ENCODE measurements around the gene SSTR3. TPM values are rescaled to one million over a fixed set of nuclear protein-coding genes. Genes with fewer than 3 reads are reported as not detected.

Gene SSTR3
- total and polyA plus RNA-seq, 4 donors: 0.19 TPM; not detected in 3

DNA sequence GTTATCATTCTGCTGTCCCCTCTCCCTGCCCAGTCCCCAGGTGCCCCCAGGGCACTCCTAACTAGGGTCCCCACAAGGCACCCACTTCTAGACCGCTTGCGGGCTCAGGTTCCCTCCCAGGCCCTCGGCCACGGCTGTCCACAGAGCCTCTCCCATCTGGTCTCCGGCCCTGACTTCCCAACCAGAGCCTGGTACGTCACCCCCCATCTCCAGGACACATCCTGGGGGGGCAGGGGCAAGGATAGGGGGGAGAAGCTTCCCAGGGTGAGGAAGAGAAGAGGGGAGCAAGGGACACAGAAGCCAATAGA, 457 bp downstream of the SSTR3 start:
- H3K4me1 ChIP-seq (ENCODE audit: control insufficient read depth in 4 of 4, insufficient read depth in 4 of 4, low read length in 3 of 4): peaks cover 0 to 2% (median 1%) of the 10 kb centered on the region in 4 donors
- 80% methylated on average over 6 of the region's 6 CpGs for WGBS
- no peak overlapping the region for H3K27ac ChIP-seq (ENCODE audit: low read depth in 1 of 2, low read length in 2 of 2)
- peaks cover 0 to 4% (median 0%) of the 10 kb centered on the region in 4 donors for H3K27me3 ChIP-seq (ENCODE audit: control insufficient read depth in 4 of 4, insufficient read depth in 4 of 4, low read length in 3 of 4)
- no peaks in the 10 kb centered on the region for H3K9me3 ChIP-seq (ENCODE audit: control insufficient read depth in 4 of 4, low read length in 3 of 4)
- H3K36me3 ChIP-seq (ENCODE audit: control insufficient read depth in 4 of 4, insufficient read depth in 3 of 4, low read depth in 1 of 4, low read length in 3 of 4): no peaks in the 10 kb centered on the region
- no peak overlapping the region for H3K4me3 ChIP-seq (ENCODE audit: low read depth in 1 of 3, low read length in 3 of 3)
- no peak overlapping the region for H3K9ac ChIP-seq (ENCODE audit: low read depth in 1 of 2, low read length in 2 of 2)
- TF ChIP-seq RAD21 (IDR thresholded peaks at IDR 0.05) (no peak), HNF4A (conservative IDR thresholded peaks at IDR 0.05) (no peak), TAF1 (conservative IDR thresholded peaks at IDR 0.05) (no peak), YY1 (IDR thresholded peaks at IDR 0.05) (no peak), JUND (IDR thresholded peaks at IDR 0.05) (no peak), EGR1 (IDR thresholded peaks at IDR 0.05; ENCODE audit: low read depth in 2 of 2) (no peak), GABPA (IDR thresholded peaks at IDR 0.05 in 1 of 2, conservative IDR thresholded peaks at IDR 0.05 in 1 of 2) (no peak), FOXA2 (IDR thresholded peaks at IDR 0.05) (no peak), HNF4G (IDR thresholded peaks at IDR 0.05) (no peak), NR2F2 (IDR thresholded peaks at IDR 0.05) (no peak), SP1 (IDR thresholded peaks at IDR 0.05) (no peak)
- TF ChIP-seq, protein P1, sequence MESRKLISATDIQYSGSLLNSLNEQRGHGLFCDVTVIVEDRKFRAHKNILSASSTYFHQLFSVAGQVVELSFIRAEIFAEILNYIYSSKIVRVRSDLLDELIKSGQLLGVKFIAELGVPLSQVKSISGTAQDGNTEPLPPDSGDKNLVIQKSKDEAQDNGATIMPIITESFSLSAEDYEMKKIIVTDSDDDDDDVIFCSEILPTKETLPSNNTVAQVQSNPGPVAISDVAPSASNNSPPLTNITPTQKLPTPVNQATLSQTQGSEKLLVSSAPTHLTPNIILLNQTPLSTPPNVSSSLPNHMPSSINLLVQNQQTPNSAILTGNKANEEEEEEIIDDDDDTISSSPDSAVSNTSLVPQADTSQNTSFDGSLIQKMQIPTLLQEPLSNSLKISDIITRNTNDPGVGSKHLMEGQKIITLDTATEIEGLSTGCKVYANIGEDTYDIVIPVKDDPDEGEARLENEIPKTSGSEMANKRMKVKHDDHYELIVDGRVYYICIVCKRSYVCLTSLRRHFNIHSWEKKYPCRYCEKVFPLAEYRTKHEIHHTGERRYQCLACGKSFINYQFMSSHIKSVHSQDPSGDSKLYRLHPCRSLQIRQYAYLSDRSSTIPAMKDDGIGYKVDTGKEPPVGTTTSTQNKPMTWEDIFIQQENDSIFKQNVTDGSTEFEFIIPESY (IDR thresholded peaks at IDR 0.05): no peak
- TF ChIP-seq, protein P2, sequence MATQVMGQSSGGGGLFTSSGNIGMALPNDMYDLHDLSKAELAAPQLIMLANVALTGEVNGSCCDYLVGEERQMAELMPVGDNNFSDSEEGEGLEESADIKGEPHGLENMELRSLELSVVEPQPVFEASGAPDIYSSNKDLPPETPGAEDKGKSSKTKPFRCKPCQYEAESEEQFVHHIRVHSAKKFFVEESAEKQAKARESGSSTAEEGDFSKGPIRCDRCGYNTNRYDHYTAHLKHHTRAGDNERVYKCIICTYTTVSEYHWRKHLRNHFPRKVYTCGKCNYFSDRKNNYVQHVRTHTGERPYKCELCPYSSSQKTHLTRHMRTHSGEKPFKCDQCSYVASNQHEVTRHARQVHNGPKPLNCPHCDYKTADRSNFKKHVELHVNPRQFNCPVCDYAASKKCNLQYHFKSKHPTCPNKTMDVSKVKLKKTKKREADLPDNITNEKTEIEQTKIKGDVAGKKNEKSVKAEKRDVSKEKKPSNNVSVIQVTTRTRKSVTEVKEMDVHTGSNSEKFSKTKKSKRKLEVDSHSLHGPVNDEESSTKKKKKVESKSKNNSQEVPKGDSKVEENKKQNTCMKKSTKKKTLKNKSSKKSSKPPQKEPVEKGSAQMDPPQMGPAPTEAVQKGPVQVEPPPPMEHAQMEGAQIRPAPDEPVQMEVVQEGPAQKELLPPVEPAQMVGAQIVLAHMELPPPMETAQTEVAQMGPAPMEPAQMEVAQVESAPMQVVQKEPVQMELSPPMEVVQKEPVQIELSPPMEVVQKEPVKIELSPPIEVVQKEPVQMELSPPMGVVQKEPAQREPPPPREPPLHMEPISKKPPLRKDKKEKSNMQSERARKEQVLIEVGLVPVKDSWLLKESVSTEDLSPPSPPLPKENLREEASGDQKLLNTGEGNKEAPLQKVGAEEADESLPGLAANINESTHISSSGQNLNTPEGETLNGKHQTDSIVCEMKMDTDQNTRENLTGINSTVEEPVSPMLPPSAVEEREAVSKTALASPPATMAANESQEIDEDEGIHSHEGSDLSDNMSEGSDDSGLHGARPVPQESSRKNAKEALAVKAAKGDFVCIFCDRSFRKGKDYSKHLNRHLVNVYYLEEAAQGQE (IDR thresholded peaks at IDR 0.05): no peak
- TF ChIP-seq, protein P3, sequence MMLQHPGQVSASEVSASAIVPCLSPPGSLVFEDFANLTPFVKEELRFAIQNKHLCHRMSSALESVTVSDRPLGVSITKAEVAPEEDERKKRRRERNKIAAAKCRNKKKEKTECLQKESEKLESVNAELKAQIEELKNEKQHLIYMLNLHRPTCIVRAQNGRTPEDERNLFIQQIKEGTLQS (IDR thresholded peaks at IDR 0.05): no peak
- TF ChIP-seq, protein P4, sequence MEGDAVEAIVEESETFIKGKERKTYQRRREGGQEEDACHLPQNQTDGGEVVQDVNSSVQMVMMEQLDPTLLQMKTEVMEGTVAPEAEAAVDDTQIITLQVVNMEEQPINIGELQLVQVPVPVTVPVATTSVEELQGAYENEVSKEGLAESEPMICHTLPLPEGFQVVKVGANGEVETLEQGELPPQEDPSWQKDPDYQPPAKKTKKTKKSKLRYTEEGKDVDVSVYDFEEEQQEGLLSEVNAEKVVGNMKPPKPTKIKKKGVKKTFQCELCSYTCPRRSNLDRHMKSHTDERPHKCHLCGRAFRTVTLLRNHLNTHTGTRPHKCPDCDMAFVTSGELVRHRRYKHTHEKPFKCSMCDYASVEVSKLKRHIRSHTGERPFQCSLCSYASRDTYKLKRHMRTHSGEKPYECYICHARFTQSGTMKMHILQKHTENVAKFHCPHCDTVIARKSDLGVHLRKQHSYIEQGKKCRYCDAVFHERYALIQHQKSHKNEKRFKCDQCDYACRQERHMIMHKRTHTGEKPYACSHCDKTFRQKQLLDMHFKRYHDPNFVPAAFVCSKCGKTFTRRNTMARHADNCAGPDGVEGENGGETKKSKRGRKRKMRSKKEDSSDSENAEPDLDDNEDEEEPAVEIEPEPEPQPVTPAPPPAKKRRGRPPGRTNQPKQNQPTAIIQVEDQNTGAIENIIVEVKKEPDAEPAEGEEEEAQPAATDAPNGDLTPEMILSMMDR (IDR thresholded peaks at IDR 0.05; ENCODE audit: low read depth, low read length, missing input control): no peak
- TF ChIP-seq, protein P5, sequence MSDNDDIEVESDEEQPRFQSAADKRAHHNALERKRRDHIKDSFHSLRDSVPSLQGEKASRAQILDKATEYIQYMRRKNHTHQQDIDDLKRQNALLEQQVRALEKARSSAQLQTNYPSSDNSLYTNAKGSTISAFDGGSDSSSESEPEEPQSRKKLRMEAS (IDR thresholded peaks at IDR 0.05): no peak
- no peak for DNase-seq (ENCODE audit: low spot score)

All from liver (tissue), 9 donors.